AG04450 (cell line): Measurements from ENCODE around the gene GPM6B. TPM values are rescaled to one million over a fixed set of nuclear protein-coding genes. Genes with fewer than 3 reads are reported as not detected.

ENCODE experiments used
- CTCF ChIA-PET: fragments of 300-600, 350-600 bp; formaldehyde crosslinking; extraction: SDS; loops from one replicate; lab custom pipeline; 2022; ENCODE audit warnings: antibody characterized with exemption, inconsistent platforms; lab: Charles Lee
- POLR2A ChIA-PET: fragments of 350-600 bp; formaldehyde crosslinking; extraction: SDS; loops from one replicate; lab custom pipeline; 2021; ENCODE audit warnings: antibody characterized with exemption, inconsistent platforms; lab: Yijun Ruan, JAX
- DNase-seq: peaks from one replicate; pipeline ENCODE4 v3.0.0-alpha.2; 2011; ENCODE audit warnings: low read depth, low spot score
- H3K27ac ChIP-seq: one replicate; pipeline ENCODE4 v1.5.1; 2012; ENCODE audit warnings: low read depth, low read length, control low read depth
- H3K27me3 ChIP-seq: one replicate; pipeline ENCODE4 v1.6.0; 2012; ENCODE audit warnings: low read length; ENCODE audit not compliant: control insufficient read depth, insufficient read depth
- H3K4me3 ChIP-seq: 2 replicates; pipeline ENCODE4 v1.5.1; 2011; ENCODE audit warnings: mild to moderate bottlenecking, low read depth, low read length, control low read depth
- H3K9me3 ChIP-seq: 2 replicates; pipeline ENCODE4 v1.5.1; 2012; ENCODE audit warnings: low read length; ENCODE audit not compliant: control insufficient read depth, insufficient read depth
- polyA plus RNA-seq: library from polyadenylated mRNA; depleted of rRNA; stranded (reverse); fragments of >200 nt; gene quantifications from 2 replicates; pipeline ENCODE4 v1.2.3, GENCODE V29; 2011; rRNA removed
- TF ChIP-seq, protein P1 (sequence below): IDR thresholded peaks from 2 replicates; pipeline ENCODE4 v1.5.1; 2011; ENCODE audit warnings: low read depth, low read length, control low read depth, inconsistent platforms

GPM6B gene
- polyA plus RNA-seq, 1 experiment = 0.67 TPM

DNA sequence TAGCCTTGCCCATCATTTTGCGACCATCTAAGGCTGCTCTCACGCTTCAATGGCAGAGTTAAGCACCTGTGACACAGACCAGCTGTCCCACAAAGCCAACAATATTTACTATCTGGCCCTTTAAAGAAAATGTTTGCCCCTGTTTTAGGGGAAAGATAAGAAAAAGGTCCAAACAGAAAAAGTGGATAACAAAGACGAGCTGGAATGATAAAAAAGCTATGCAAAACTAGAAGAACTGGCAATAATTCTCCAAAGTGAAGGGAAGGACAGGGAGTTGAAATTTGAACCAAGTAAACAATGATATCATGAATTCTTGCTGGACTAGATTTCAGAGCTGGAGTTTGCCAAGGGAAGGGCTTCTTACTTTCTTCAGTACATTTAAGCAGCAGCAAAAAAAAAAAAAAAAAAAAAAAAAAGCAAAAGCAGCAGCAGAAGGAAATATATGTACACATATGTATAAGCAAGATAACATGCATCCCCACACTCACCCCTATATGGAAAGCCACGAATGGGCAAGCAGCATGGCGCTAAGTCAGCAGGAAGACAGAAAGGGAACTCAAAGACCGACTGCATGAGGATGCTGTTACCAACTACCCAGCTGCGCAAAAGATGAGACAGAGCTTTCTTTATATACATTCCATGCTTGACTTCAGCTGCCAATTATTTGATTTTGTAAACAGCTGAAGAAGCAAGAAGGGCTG is 94.9 kb downstream of the GPM6B start:
- POLR2A ChIA-PET = interaction anchor here (0.6 to 1.4 kb wide), 8 partner anchors 10 to 1322 kb away, joined by 3 to 14 read pairs (median 4); partner anchors contain the start of genes OFD1 and TRAPPC2
- CTCF ChIA-PET = interaction anchor here (0.7 to 1.1 kb wide), 2 partner anchors 15 to 28 kb away, joined by 3 to 5 read pairs; no protein-coding TSS in a partner anchor
- TF ChIP-seq, protein P1, sequence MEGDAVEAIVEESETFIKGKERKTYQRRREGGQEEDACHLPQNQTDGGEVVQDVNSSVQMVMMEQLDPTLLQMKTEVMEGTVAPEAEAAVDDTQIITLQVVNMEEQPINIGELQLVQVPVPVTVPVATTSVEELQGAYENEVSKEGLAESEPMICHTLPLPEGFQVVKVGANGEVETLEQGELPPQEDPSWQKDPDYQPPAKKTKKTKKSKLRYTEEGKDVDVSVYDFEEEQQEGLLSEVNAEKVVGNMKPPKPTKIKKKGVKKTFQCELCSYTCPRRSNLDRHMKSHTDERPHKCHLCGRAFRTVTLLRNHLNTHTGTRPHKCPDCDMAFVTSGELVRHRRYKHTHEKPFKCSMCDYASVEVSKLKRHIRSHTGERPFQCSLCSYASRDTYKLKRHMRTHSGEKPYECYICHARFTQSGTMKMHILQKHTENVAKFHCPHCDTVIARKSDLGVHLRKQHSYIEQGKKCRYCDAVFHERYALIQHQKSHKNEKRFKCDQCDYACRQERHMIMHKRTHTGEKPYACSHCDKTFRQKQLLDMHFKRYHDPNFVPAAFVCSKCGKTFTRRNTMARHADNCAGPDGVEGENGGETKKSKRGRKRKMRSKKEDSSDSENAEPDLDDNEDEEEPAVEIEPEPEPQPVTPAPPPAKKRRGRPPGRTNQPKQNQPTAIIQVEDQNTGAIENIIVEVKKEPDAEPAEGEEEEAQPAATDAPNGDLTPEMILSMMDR = no peak
- 0 out of 2 replicates have a peak overlapping the region, but pooled peaks have one; percentile 25 for H3K4me3 ChIP-seq
- peak; percentile 60 for DNase-seq
- peak overlapping the region; percentile 82 for H3K27ac ChIP-seq
- no peaks in the 10 kb centered on the region for H3K27me3 ChIP-seq
- no peaks in the 10 kb centered on the region for H3K9me3 ChIP-seq

DNA sequence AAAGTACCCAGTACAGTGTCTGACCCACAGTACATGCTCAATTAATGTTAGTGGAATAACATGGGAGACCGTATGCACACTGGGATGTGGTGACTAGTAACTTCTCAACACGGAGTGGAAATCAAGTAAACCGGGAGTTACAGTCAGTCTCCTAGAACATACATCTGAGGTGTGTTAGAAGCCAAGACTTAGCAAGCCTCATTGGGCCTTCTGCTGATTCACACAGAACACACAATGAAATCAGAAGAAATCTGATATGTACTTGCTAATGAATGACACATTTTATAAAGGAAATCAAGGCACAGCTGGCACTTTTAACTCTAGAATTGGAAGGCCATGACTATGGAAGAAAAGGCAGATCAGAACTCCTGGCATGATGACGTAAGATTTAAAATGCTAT is 95.5 kb downstream of the GPM6B start:
- Histone ChIP-seq H3K4me3 (no peak overlapping the region), H3K27me3 (no peaks in the 10 kb centered on the region), H3K27ac (peak overlapping the region; percentile 82), H3K9me3 (no peaks in the 10 kb centered on the region)
- TF ChIP-seq, protein P1 = no peak
- ChIA-PET CTCF (interaction anchor here (0.7 kb wide), 1 partner anchor 29 kb away, joined by 5 read pairs; no protein-coding TSS in a partner anchor), POLR2A (interaction anchor here (0.6 to 1.4 kb wide), 6 partner anchors 13 to 1322 kb away, joined by 3 to 14 read pairs (median 4); partner anchors contain the start of genes OFD1 and TRAPPC2)
- DNase-seq = no peak

Other genes with a start within 250 kb of the GPM6B start
- gene EGFL6, start 247.5 kb downstream of the GPM6B start, polyA plus RNA-seq = not detected in 2 replicates
- 1.2 and 1.7 TPM in 2 replicates for gene TCEANC, start 164.0 kb downstream of the GPM6B start, polyA plus RNA-seq
- 27.9 and 41.7 TPM in 2 replicates for gene RAB9A, start 128.0 kb downstream of the GPM6B start, polyA plus RNA-seq
- gene TRAPPC2, start 82.5 kb downstream of the GPM6B start, polyA plus RNA-seq = 9.7 and 11.1 TPM in 2 replicates
- gene OFD1, start 82.3 kb downstream of the GPM6B start, polyA plus RNA-seq = 9.9 and 14.1 TPM in 2 replicates
- gene GEMIN8, start 212.8 kb upstream of the GPM6B start, polyA plus RNA-seq = 19.7 and 22.1 TPM in 2 replicates